ENCODE data around the gene ING3.
A peak's percentile ranks its signal among the peaks of the same experiment; 100 is the strongest.

ING3 gene

DNA sequence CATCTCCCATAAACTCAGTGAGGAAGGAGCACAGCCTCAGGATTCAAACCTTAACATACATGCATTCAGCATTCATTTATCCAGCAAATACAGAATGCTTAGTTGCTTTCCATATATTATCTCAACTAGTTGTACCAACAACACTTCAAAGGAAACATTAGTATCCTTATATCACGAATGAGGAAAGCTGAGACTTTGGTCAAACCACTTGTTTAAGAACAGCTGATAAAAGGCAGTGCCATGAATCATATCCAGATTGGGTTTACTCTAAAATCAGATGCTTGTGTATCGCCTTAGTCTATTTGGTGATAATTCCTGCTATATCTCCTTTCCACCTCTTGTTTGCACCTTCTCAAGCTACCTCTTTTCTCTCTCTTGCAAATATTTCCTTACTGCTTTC, 36.1 kb downstream of the ING3 start:
- DNase-seq = no peak
- in situ Hi-C loops (cut with MboI; ENCODE audit: low pct_unique_long_range_greater_than_20kb, low sequenced_read_pairs) = loop anchor here (10.0 kb wide), 1 partner anchor 88 kb away; no protein-coding TSS in a partner anchor

GRCh38 chr7:120987280-120987679, 36.7 kb downstream of the ING3 start:
- no peak for DNase-seq
- in situ Hi-C loops (cut with MboI; ENCODE audit: low pct_unique_long_range_greater_than_20kb, low sequenced_read_pairs) = loop anchor here (10.0 kb wide), 1 partner anchor 88 kb away; no protein-coding TSS in a partner anchor

GRCh38 chr7:120987683-120988590, 37.4 kb downstream of the ING3 start:
- in situ Hi-C loops (cut with MboI; ENCODE audit: low pct_unique_long_range_greater_than_20kb, low sequenced_read_pairs) = loop anchor here (10.0 kb wide), 1 partner anchor 87 kb away; no protein-coding TSS in a partner anchor
- peak; percentile 82 for DNase-seq

- in situ Hi-C loops (cut with MboI; ENCODE audit: low pct_unique_long_range_greater_than_20kb, low sequenced_read_pairs) = loop anchor here (10.0 kb wide), 1 partner anchor 86 kb away; no protein-coding TSS in a partner anchor
- DNase-seq = peak; percentile 39
These were observed 38.1 kb downstream of the ING3 start, which contains the start of gene CPED1 for GRCh38 chr7:120988591-120989256. TSS of gene CPED1 (plus strand) at chr7:120988711. CDS start at chr7:120989622, 911 bp downstream.

DNA sequence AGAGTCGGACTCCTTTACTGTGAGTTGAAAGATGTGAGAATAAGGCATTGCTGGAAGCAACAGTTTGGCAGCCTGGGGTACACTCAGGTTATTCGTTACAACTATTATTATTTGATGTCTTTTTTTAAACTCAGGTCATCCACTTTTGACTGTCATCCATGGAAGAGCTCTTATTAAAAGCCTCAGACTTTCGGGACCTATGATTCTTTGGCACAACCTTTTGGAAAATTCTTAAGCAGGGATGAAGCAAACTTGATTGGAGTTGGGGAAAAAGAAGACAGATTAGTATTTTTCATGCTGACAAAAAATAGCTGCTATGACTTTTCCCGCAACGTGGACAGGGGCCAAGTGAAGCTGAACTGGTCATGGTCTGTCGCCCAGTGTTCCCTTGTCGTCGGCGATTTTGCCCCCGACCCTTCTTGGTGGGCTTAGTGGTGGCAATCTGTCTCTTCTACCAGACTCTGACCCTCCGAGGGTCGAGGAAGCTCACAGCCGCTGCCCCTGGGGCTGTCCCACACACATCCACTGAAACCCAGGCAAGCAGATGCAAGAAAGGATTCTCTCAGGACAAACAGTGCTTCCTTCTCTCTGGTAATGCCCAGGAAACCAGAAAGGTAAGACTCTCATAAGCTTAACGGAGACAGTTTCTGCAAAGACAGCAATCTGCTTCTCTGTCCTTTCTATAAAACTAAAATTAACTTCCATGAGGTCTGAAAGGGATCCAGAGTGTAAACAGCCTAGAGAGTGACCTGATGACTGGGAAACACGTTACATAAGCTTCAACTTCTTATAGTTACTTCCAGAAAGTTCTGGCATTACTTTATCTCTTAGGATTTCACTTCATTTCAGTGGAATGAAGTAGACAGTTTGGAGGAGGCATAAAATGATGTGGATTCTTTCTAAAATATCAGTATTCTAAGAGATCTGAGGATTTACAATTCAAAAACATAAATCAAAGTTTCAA, 39.0 kb downstream of the ING3 start:
- DNase-seq = no peak
- in situ Hi-C loops (cut with MboI; ENCODE audit: low pct_unique_long_range_greater_than_20kb, low sequenced_read_pairs) = loop anchor here (10.0 kb wide), 1 partner anchor 85 kb away; no protein-coding TSS in a partner anchor

DNA sequence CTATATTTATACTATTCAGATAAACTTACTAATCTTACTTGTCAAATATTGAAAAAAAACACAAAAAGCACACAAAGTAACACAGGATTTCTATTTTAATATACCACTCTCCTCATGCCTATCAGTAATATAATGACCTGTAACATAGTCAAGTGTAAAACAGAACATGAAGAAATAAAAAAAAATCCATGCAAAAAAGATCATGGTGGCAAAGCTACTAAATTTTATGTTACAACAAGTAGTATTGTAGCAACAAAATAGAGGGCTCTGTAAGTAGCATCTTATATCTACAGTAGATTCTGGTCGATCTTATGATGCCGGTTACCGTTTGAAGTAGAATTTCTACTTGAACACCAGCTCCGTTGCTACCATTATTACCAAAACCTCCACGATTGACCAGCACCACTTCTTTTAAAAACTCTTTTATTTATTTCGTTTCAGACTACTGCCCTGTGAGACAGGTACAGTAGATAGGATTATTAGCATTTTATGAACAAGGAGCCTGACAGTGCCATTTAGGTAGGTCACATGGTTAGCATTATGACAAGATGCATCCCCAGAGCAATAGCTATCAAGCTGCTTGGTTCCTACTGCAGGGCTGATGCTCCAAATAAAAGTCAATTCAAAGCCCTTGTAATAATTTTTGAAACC, 40.0 kb downstream of the ING3 start:
- in situ Hi-C loops (cut with MboI; ENCODE audit: low pct_unique_long_range_greater_than_20kb, low sequenced_read_pairs) = no loop called here
- DNase-seq = no peak

DNA sequence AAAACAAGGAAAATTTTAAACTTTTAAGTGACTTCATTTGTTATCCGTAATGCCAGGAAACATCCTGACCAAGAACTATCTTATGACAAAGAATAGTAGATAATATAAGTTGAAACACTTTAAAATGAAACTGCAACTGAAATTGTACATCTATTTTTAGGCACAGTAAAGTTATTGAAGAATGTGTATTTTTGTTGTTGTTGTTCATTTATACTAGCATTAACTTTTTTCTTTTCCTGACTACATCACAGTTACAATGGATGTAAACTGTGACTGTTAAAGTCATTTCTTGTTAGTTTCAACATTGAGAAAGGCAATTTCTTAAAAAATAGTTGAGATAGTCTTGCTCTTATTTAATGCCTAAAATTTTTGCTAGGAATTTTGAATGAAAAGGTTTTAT, 40.6 kb downstream of the ING3 start:
- no peak for DNase-seq
- in situ Hi-C loops (cut with MboI; ENCODE audit: low pct_unique_long_range_greater_than_20kb, low sequenced_read_pairs) = no loop called here

DNA sequence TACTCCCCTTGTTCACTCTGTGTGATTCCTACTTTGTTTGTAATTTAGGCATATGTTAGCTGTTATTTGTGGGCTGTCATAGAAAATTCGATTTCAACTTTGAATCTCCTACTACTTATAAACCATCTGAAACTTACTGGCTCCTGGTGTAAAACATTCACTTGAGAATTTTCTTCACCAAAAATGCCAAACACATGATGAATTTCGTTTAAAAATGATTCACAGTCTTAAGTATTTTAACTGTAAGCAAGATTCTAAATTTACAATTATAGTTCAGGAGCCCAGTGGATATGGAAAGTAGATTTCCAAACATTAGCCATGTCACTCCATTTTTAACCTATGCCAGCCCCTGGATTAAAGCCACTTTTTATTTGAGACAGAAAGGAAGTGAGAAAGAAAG, 41.0 kb downstream of the ING3 start:
- DNase-seq = no peak
- in situ Hi-C loops (cut with MboI; ENCODE audit: low pct_unique_long_range_greater_than_20kb, low sequenced_read_pairs) = no loop called here

- in situ Hi-C loops (cut with MboI; ENCODE audit: low pct_unique_long_range_greater_than_20kb, low sequenced_read_pairs) = no loop called here
- no peak for DNase-seq
These were observed 41.8 kb downstream of the ING3 start for GRCh38 chr7:120992272-120992964.

- no peak for DNase-seq
- in situ Hi-C loops (cut with MboI; ENCODE audit: low pct_unique_long_range_greater_than_20kb, low sequenced_read_pairs) = no loop called here
These were observed 42.5 kb downstream of the ING3 start for GRCh38 chr7:120992965-120993494.

GRCh38 chr7:120993553-120994191, 43.1 kb downstream of the ING3 start:
- in situ Hi-C loops (cut with MboI; ENCODE audit: low pct_unique_long_range_greater_than_20kb, low sequenced_read_pairs) = no loop called here

GRCh38 chr7:120994512-120995410, 44.2 kb downstream of the ING3 start:
- DNase-seq = no peak
- in situ Hi-C loops (cut with MboI; ENCODE audit: low pct_unique_long_range_greater_than_20kb, low sequenced_read_pairs) = no loop called here

More at GRCh38 chr7:120993553-120994191, 43.1 kb downstream of the ING3 start:
- no peak for DNase-seq

DNA sequence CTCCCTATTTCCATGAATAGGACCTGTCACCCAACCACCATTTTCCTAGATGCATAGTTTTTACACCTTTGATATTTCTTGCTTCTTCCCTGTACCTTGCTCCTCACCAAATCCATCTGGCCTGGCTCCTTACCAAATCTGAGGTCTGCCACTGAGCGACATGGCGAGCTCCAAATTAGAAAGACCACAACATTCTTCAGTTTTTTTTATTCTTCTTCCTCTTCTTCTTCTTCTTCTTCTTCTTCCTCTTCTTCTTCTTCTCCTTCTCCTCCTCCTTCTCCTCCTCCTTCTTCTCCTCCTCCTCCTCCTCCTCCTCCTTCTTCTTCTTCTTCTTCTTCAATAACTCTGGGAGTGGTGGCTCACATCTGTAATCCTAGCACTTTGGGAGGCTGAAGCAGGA, 45.1 kb downstream of the ING3 start:
- DNase-seq = peak; percentile 69
- in situ Hi-C loops (cut with MboI; ENCODE audit: low pct_unique_long_range_greater_than_20kb, low sequenced_read_pairs) = no loop called here

DNA sequence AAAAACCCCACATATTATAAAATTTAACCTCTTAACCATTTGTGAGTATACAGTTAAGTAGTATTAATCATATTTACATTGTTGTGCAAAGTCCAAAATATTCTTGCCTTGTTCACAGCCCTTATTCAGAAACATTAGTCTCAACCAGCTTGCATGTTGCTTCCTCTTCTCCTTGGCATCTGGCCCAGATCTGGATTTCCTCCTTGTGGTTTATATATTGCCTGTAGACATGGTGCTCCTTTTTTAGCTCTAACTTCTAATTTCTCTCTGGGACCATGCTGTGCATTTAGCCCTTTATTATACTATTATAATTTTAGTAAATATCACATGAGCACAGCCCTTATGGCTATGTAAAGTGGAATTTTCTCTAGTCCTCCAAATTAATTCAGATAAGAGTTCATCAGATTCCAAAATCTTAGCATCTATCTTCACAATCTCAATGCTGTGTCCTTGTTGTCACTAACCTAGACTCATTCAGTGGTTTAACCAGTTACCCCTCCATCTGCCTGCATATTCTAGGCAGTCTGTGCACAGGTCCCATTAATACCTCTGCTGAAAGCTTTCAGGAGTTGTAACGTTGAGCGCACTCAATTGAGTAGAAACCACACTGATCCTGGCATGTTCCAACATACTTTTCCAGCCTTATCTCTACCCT, 45.9 kb downstream of the ING3 start:
- peak; percentile 88 for DNase-seq
- in situ Hi-C loops (cut with MboI; ENCODE audit: low pct_unique_long_range_greater_than_20kb, low sequenced_read_pairs) = no loop called here

DNA sequence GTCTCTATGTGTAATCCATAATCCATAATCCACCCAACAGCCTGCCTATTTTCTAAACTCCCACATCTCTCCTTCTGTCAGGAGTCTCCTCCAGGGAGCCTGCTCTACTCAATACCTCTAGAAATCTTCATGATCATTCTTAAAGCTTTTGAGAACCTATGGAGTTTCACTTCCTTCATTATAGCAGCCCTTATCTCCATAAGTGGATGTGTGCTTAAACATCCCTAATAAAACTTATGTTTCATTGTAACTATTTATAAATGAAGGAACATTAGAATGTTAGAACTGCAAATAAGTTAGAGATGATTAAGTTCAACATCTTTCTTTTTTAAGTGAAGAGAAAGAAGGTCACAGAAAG, 46.4 kb downstream of the ING3 start:
- in situ Hi-C loops (cut with MboI; ENCODE audit: low pct_unique_long_range_greater_than_20kb, low sequenced_read_pairs) = no loop called here
- no peak for DNase-seq

Data from KBM-7 (cell line).